Effector CD8-positive, alpha-beta T cell (primary cell): ENCODE measurements around the gene LRPPRC.

Experiments used
- DNase-seq: peaks from one replicate; lab custom pipeline; 2025; lab: John Stamatoyannopoulos, UW

Gene LRPPRC

DNA sequence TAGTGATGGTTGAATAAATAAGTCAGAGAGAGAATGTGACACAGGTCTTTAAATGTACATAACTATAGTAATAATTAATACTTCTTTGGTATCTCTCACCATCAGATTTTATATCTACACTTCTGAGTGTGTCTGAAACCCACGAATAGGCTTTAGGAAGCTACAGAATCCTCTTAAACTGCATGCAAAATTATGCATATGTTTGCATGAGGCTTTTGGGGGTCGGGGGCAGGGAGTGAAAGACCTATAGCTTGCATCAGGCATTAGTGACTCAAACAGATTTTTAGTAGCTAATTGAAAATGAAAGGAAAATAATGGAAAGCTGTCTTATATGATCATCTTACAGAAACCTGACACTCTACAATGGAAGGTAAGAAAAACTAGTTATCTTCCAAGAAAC, 14.9 kb downstream of the LRPPRC start:
- no peak for DNase-seq

DNA sequence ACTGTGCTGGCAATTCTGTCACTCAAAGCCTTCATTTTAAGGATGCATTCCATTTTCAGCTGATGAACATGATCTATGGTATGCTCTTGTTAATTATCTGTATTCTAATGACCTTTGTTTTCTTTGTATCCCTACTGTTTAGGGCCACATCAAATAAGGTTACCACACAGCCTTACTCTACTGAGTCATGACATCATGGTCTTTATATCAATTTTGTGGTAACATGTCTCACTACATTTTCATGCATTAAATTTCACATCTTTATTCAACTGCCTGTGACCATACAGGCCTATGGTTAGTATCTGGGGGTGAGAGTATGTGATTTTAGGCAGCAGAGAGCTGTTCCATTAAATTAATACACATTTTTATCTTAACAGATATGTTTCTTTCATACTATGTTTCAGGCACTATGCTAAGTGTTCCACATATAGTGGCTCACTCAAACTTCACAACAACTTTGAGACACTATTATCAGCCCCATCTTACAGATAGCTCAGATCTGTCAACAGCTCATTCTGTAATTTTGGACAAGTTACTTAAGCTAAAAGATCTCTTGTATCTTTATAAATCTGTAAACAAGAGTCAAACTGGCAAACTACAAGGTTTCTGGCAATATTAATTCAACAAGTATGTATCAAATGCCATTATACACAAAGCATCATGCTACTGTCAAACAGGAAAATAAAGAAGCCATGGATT, 18.0 kb downstream of the LRPPRC start:
- no peak for DNase-seq

DNA sequence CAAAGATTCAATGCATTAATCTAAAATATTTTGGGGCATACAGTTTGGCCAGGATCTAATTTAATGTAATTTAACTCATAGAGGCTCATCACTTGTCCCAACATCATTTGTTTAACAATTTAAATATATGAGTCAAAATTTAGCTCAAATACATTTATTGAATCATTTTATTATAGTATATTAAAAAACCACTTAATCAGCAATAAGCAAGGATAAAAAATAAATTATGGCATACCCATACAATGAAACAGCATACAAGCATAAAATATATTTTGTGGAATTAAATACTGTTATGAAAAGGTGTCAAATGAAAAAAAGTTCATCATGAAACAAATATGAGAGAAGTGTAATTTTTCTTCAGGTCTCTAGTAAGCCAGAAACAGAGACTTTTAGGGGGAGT, 34.9 kb downstream of the LRPPRC start:
- no peak for DNase-seq

DNA sequence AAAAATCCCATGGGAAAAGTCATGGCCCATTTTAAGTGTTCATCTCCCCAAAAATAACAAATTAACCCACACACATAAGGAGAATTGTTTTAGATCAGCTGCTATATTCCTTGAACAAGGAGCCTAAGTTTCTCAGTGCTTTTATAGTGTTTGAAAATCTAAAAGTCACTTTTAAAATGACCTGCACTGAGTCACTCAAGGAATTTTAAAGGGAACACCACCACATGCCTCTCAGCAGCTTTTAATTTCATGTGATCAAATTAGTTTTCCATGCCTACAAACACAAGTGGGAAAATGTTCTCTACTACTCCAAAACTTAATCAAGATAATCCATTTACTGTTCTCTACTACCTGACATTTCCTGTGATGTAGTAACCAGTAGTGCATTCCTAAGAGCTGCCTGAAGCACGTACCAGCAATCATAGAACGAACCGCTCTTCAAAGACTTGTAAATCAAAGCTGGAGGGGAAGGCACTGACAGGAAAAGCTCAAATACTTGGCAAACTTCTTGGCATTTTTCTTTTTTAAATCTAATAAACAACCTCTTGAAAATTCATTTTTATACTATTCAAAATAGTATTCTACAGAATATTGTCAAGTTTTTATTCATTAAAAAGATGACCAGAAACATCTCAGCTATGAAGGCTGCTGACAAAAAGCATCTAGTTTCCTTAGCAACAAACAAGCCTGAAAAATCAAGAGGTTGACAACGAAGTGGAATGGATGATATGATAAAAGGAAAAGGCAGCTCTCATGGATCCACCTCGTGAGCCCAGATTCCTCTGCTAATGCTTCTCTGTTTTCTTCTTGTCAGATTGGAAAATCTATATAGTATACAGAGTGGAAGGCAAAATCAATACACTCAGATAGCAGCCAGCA, 37.2 kb downstream of the LRPPRC start:
- no peak for DNase-seq

DNA sequence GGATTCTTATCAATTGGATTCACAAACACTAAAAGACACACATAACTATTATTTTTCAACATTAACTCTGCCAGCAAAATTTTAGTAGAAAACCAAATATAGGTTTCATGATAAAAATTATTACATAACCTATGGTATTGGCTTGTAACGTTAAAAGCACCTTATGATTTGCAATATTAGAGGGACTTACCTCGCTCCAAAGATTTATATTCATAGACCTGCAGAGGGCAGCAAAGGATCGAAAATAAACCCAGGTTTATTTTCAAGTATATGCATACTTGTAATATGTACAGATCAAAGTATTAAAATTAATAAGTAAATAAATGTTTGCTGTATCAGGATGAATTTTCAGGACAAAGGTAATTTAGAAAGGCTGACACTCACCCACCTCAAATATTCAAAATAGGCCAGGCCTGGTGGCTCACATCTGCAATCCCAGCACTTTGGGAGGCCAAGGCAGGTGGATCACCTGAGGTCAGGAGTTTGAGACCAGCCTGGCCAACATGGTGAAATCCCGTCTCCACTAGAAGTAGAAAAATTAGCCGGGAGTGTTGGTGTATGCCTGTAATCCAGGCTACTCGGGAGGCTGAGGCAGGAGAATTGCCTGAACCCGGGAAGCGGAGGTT, 45.3 kb downstream of the LRPPRC start:
- no peak for DNase-seq

DNA sequence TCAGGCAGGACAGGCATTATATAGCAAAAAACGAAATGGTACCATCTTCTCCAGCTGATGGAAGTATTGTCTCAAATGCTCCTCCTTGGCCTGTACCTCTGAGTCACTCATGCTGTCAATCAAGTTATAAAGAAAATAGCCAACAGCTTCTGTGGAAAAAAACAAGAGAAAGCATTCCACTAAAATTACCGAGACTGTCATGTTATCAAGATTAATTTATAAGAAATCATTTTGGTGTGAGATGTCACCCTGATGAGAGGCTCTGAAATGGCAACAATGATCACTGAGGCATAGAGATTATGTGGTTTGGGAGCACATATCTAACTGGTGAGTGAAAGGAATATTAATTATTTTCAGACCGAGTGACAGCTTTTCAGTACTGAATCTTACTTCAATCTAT, 47.4 kb downstream of the LRPPRC start:
- no peak for DNase-seq

DNA sequence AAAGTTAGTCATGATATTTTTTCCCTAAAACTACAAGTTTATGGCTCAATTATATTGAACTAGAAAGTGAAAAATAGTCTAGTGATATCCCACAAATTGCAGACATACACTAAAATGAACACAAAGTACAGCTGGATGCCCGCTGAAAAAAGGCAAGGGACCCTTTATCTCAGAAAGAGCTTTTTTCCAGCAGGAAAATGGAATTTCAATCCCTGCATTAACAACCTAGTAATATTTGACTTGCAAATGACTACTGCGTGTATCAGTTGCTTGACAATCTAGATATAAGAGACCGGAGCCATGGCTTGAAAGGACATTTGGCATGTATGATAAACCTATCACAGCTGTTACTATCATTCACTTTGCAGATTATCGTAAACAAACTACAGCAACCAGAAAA, 49.1 kb downstream of the LRPPRC start:
- DNase-seq, result no peak

DNA sequence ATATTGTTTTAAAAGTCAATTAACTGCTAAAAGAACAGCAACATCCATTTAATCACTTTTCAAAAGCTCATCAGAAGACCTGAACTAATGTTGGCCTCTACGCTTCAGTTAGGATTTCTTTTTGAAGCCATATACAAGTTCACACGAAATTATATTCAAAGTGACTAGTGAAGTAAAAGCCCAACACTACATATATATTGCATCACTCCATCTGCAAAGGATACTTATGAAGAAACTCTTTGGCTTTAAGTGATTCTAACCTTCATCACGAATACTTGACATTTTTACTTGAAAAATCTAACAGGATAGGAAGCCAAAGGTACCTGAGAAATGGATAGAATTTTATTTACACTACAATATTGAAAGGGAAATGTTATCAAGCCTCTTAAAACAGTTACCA, 50.4 kb downstream of the LRPPRC start:
- DNase-seq, result no peak

DNA sequence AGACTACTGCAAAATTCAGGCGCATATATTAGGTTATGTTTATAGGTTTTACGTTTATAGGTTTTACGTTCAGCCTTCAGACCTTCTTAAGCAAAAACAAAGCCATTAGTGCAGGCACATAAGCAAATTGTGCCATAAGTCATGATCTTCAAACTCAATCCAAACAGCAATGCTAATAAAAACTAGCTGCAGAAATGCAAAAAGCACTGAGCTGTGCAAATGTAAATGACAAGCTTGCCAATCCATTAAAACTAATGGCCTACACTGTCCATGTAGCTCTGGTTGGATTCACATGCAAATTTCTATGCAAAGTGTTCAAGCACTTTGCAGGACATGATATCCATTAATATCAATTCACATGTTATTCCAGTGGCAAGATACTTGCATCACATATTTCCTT, 50.9 kb downstream of the LRPPRC start:
- DNase-seq, result no peak

DNA sequence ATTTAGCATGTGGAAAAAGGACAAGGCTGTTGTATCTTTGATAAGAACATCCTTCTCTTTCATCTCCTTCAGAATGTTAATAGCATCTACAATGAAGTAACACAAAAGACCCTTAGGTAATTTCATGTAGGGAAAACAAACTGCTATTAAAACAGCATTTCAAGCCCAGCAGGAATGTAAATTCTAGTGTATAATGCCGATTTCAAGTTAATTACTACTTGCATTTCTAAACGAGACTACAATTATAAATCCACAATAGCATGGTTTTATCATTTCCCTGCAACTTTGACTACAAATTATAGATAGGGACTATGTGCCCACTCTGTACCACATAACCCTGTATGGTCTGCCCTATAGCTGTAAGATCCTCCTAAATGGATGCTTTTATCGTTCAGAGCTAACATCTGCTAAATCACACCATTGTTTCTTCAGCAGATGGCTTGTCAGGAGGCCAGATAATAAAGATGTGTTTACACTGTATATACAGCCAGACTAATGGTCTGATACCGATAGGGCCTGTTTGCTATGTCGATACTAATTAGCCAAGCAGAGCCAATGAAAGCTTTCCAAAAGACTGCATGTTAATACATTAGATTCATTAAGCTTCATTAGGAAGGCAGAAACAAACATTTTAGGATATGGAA, 51.9 kb downstream of the LRPPRC start:
- no peak for DNase-seq

DNA sequence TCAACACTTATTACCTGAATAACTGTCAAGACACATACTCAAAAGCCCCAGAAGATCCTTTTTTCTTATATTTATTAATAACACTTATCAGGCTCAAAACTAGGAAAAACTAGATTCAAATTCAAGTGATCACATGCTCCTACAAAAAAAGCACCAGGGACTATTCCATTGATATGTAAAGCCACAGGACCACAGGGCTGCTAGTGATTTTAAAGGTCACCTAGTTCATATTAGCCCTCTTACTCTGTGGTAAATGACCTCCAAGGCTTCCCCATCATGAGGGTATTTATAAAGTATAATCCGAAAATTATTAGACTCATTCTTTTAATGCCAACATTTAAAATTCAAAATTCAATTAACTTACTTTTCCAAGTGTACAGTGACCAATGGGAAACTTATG, 52.5 kb downstream of the LRPPRC start:
- no peak for DNase-seq

DNA sequence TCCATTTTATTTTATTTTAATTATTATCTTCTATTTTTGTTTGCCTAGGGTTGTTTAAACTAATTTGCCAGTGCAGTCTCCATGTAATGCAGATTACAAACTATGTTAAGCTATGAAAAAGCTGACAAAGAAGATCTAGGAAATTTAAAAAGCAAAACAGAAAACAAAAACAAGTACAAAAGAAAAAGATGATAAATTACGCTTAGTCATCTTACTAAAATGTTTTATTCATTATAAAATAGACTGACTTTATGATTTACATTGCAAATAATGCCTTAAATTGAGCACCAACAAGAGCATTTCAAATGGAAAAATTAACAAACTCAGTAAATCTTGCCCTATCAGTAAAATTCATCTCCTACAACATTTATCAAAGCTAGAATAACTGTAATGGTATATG, 52.9 kb downstream of the LRPPRC start:
- DNase-seq, result no peak

DNA sequence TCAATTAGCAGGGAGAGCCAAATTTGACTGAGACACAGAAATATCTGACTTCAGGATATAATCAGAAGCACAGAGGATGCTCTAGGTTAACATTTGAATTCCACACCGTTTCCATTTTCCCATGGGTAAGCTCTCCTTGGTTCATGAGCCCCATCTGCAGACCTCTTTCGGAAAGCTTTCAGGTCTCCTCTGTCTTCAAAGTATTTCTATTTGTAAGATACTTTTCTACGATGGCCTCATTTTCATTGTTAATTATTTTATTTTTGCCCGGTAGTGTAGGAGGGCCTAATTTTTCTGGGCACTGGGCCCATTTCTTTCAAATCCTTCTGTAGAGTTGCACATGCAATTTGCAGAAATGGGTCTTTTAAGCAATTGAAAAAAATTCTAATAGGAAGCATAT, 53.8 kb downstream of the LRPPRC start:
- no peak for DNase-seq

DNA sequence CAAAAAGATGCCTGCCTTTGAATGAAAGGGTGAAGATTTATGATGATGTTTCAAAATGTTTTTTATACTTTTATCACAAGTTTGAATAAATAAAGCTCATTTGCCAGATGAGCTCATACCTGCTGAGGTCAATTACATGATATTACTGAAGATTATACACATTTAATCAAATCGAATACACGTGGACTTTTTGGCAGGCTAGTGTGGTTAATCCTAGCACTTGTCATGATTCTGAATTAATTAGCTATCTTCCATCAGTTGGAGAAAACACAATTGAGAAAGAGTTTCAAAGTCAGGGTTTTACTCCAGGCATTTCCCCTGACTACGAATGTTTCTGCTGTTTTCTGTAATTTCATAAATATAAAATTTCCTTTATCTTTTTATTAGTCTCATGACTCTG, 54.4 kb downstream of the LRPPRC start:
- DNase-seq, result no peak

DNA sequence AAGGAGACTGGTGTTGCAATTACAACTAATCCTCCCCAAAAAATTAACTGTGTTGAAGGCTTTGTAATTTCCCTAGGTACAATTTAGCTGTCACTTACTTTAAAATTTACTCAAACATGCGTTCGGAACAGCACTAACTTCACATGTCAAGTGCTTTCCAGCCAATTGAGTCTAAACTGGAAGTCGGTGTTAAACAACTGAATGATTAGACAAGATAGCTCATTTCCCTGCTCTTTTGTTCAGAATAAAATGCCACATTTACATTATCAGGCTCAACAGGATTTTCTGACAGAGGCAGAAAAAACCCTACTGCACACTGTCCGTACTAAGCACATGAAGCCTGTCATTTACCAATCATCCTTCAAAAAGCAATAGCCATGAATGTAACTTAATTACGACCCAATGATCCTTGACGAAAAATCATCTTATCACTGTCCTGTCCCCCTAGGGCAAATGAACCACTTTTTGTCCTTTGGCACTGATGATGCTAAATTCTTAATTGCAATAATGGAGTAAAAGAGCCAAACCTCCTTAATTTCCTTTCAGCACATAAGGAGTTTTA, 56.0 kb downstream of the LRPPRC start:
- no peak for DNase-seq

DNA sequence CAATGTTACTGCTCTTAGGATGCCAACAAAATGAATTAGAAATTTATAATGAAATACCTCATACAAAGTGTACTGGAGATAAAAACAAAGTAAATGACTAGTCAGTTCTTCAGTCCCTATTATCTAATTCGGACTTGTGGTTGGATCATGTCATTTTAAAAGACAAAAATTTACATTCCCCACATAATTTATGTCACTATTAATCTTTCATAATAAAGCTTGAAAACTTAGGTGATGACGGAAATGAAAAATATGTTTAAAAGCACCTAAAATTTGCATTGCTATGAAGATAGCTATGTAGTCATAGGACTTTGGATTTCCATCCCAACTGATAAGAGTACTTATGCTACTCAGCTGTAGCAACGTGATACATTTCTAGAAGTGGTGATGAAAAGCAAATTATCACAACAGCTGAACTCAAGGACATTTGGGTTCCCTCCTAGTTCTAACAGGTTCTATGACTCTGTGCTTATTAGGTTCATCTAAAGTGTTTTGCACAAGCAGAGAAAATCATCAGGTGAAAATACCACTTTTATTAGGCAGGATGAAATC, 58.4 kb downstream of the LRPPRC start:
- DNase-seq, result no peak

DNA sequence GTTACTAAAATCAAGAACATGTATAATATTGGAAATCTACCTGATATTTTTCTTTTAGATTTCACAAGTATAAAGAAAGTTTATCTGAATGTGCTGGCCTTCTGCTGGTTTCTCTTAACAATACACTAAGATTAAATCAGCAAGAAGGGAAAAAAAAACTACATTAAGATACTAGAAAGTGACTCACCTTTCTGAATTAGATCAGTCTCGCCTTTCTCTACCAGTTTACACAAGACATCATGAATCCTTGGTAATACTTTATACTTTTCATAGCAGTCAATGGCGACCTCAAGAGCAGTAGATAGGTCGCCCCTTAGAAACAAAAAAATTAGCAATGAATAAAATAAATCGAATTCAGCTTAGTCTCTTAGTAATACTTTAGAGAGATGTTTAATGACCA, 61.2 kb downstream of the LRPPRC start:
- no peak for DNase-seq

DNA sequence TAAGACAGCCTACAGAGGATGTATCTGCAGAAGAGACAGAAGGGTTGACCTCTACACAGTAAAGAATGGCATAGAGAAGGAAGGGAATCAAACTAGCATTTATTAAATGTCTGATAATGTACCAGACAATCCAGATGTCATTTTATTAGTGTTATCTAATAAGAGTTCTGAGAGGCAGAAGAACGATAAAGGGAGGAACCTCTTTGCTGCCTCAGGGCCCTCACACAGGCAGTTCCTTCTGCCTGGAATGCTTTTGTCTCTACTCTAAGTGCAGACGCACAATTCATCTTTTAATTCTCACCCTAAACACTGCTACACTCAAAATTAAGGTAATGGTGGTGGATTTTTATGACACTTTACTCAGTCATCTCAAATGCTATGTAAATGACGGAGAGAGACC, 64.5 kb downstream of the LRPPRC start:
- no peak for DNase-seq

DNA sequence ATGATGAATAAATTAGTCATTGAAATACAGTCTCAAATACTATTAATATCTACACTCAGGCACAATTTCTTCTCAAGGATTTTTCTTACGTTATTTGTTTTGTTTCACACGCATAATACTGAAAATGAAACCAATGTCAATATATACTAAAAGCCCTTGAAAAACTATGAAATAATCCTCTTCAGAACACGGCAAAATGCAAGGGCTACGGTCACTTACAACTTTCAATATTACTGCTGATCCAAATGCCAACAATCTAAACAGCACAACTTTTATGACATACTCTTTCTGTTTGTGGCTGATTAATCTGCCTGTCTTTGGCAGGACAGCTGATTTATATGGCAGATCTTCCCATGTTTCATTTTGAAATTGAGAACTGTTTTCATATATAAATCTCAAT, 68.3 kb downstream of the LRPPRC start:
- no peak for DNase-seq

DNA sequence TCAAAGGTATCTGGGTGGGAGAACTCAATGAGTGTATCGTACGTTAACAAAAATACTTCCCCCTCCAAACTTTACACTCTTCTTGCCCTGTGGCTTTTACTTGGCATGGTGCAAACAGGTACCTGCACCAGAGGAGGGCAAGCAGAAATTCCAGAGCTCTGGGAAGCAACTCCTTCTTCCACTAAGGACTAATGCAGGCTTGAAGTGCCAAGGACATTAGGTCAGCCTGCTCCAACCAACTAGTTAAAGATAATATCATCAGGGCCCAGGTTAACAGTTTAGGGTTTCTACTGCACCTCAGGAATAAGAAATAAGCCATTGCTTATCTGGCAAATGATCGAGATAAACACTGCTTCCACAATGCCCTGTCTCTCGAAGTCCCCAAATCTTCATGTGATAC, 70.4 kb downstream of the LRPPRC start:
- no peak for DNase-seq

DNA sequence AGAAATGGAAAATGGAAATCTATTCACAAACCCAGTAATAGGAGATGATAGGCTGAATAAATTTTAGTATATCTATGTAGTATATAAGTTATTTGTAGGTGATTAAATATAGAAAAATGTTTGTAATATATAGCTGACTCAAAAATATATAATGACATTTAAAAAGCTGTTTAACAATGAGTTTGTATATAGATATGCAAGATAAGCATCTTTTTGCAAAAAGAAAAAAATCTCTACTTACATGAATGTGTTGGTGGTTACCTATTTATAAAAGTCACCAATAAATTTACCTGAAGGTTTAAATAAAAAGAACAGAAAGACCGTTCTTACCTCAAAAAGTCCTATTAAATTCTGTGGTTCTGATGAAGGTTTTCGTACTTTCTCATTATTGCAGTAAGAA, 71.3 kb downstream of the LRPPRC start:
- no peak for DNase-seq
